ENCODE results near the gene DCUN1D3.

Gene DCUN1D3

DNA sequence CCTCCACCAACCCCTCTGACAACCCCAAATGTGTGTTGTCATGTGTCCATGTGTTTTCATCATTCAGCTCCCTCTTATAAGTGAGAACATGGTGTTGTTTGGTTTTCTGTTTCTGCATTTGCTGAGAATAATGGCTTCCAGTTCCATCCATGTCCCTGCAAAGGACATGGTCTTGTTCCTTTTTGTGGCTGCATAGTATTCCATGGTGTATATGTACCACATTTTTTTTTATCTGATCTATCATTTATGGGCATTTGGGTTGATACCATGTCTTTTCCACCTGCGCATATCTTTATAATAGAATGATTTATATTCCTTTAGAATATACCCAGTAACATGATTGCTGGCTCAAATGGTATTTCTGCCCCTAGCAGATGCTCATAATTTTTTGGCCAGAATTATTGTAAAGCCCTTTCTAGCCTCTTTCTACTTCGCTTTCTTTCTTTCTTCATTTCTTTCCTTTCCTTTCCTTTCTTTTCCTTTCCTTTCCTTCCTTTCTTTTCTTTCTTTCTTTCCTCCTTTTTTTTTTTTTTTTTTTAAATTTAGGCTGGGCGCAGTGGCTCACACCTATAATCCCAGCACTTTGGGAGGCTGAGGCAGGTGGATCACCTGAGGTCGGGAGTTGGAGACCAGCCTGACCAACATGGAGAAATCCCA is 81.1 kb downstream of the DCUN1D3 start:
- no peak for DNase-seq

- DNase-seq = no peak
Observed at GRCh38 chr16:20814784-20815183, 85.4 kb downstream of the DCUN1D3 start.

DNA sequence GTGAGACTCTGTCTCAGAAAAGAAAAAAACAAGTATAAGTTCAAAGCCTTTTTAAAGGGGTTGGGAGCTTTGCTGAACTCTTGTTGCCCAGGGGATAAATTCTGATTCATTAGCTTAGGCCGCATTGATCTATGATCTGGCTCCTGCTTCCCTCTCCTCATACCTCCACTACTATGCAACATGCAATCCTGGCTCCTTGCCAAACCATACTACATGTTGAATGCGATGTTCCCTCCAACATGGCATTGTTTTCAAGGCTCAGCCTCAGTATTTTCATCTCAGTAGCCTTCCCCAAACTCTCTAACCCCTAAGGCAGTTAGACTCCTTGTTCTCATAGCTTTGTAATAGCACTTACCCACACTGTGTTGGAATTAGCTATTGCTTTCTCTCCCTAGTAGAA is 87.6 kb downstream of the DCUN1D3 start:
- no peak for DNase-seq

DNA sequence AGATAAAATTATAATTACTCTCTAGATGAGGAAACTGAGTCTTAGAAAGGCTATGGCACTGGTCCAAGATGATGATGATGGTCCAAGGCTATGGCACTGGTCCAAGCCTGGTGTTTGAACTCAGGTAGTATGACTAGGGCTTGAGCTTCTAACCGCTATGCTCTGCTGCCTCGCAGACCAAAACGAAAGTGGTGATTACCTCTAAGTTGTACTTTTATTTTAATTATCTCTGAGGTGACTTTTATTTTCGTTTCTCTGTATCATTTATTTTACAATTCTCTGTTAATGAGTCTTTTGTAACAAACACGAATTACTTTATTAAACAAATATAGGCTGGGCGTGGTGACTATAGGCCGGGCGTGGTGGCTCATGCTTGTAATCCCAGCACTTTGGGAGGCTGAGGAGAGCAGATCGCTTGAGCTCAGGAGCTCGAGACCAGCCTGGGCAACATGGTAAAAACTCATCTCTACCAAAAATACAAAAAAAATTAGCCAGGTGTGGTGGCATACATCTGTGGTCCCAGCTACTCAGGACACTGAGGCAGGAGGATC is 88.2 kb downstream of the DCUN1D3 start:
- no peak for DNase-seq

DNA sequence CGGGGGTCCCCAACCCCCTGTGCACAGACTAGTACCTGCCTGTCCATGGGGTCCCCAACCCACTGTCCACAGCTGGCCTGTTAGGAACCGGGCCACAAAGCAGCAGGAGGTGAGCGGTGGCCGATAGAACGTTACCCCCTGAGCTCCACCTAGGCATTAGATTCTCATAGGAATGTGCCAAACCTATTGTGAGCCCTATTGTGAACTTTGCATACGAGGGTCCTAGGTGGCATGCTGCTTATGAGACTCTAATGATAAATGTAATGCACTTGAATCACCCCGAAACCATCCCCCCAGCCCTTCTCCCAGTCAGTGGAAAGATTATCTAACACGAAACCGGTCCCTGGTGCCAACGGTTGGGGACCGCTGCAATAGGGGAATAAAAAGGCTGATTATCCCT is 92.3 kb downstream of the DCUN1D3 start:
- no peak for DNase-seq

DNA sequence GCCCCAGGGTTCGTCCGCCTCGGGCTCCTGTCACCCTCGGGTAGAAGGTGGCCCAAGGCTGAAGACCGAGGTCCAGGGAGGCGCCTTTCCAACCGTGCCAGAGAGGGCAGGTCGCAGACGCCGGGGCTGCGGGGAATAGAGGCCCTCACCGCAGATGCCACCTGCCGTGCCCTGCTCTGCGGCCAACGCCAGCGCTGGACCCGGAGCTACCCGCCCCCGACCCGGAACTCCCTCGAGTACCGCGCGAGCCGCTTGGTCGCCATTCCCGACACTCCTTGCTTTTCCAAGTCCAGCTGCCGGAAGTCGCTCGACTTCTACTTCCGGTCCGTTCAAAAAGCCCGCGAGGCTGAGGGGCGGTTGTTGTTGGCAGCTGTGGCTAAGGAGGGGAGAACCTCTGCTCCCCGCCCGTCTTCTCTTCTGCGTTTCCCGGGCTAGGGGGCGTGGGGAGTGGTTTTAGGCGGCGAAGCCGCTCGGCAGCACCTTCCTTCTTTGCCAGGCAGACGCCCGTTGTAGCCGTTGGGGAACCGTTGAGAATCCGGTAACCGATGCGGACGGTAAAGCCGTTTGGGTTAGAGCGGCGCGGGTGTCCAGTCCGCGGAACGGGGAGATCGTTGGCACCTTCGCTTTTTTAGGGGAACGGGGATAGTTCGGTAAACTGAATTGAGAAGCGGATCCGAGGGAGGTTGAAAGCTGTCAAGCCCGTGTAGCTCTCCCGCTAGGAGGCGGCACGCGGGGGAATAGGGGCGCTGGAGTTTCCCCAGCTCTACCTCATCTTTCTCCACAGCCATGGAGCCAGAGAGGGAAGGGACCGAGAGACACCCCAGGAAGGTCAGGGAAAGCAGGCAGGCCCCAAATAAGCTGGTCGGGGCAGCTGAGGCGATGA is 93.7 kb downstream of the DCUN1D3 start, which contains the start of the genes ERI2 and REXO5:
ERI2 (minus strand) TSS at position 305 of the 883 bp plus-strand sequence; CDS start at position 263, 42 bp downstream.
REXO5 (plus strand) TSS at position 360 of the 883 bp plus-strand sequence; CDS start at position 787, 427 bp downstream.
- DNase-seq = peak; percentile 92 to 95

DNA sequence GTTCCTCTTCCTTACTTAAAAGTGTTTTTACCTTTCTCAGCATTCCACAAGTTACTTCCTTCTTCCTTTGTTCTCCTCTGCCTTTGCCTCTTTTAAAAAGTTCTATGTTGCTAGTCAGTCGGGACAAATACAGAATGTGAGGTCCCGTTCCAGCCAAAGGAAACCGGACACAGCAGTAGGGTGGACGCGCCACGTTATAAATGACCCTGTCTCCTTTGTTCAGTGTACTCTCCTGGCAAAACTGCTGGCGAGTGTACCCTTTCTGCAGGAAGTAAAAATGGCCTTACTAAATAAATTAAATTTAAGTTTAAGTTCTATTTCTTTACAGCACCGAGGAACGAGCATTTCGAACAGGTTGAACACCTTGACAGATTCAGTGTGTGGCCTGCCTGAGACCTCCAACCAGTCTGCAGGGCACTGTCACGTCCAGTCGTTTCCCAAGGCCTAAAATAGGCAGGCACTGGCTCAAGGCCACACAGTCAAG is 94.4 kb downstream of the DCUN1D3 start:
- DNase-seq = peak in 1 of 2 donors; percentile 21
